Activated T-cell treated with anti-CD3 and anti-CD28 coated beads for 48 hours (primary cell): ENCODE measurements around the gene MXRA7.
"Not testable (repeated sequence)": the region's sequence is repeated elsewhere in the genome, so short reads cannot be mapped to it uniquely, and the experiment has no call there.

Experiments
- DNase-seq: peaks from one replicate; pipeline ENCODE4 v3.0.0-alpha.2; 2020; ENCODE audit warnings: low read depth

Gene MXRA7

DNA sequence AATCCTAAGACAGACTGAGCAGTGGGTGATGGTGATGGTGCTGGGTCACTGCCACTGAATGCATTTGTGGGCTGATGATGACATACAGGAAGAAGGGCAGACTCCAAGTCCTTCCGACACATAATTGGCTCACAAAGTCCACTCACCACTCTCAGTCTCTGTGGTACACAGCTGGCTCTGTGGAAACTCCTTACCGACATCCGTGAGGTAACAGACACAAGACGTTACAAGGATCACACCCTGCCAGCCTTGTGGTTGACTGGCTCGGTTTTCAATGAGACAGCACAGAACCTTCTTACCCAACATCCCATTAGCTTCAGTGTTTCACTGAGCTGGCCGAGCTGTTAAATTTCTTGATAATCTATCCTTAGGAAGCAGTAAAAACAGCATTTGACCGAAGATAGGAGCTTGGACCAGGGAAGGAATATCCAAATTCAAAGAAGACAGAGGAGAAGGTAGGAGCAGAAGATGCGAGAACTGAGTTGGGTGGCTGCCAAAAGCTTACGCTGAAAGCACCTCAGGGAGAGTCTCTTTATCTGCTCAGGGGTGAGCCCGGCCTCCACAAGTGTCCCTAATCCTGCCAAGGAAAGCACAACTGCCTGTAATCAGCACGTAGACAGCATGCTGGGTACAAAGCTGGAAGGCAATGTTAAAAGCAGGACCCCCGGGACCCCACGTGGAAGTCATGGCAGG, 5.5 kb upstream of the MXRA7 start:
- peak; percentile 38 for DNase-seq

DNA sequence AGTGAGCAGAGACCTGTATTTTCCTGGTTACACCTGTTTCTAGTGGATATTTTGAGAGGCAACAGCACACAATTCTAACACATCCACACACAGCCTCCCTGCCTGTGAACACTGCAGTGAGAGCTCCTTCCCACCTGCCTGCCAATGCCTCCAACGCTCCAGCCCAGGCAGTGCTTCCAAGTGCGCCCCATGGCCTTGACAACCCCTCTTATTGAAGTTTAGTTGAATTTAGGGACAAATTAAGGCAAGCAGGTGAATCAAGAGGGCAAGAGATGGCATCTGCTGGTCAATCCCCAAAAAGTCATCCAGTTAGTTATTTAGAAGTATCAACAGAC, 4.7 kb upstream of the MXRA7 start:
- no peak for DNase-seq

- DNase-seq = peak; percentile 60
Observed at GRCh38 chr17:76714822-76715495, 4.2 kb upstream of the MXRA7 start.

DNA sequence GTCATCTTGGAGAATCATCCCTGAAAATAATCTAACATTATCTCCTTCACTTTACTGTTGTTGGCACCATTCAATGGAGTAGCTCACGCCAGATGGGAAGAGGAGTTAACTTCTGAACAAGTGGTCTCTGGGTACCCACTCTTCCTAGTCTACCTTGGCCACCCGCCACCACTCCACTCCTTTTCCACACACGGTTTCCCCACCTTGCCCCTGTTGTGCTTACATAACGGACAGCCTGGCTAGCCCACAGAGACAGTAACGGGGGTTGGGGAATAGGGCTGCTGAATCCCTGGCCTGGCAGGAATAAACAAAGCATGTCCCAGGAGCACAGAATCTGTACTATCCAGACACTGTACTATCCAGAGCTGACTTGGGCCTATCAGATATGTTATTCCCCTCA, 3.6 kb upstream of the MXRA7 start:
- no peak for DNase-seq

DNA sequence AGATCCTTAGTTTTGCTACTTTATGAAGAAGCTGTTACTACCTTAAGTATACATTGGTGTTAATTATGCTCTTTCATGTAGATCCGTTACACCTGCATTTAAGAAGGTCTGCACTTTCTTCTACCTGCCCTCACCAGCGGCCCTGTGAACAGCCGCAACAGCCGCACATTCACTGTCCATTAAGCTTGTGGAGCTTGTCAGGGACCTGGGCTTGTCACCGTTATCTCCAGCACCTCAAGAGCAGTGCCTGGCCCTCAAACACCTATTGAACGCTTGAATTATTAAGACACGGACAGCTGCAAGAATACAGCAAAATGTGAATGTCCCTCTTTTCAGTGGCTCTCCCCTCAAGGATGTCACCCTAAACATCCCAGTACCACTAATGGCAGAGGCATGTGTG, 3.0 kb upstream of the MXRA7 start:
- no peak for DNase-seq

DNA sequence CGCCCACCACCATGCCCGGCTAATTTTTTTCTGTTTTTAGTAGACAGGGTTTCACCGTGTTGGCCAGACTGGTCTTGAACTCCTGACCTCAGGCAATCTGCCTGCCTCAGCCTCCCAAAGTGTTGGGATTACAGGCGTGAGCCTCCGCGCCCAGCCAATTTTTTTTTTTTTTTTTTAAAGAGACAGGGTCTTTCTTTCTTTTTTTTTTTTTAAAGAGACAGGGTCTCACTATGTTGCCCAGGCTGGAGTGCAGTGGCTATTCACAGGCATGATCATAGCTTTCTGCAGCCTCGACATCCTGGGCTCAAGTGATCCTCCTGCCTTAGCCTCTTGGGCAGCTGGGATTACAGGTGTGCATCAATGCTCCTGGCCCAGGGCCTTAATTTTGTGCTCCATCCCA, 1.6 kb upstream of the MXRA7 start:
- not testable (repeated sequence) for DNase-seq

DNA sequence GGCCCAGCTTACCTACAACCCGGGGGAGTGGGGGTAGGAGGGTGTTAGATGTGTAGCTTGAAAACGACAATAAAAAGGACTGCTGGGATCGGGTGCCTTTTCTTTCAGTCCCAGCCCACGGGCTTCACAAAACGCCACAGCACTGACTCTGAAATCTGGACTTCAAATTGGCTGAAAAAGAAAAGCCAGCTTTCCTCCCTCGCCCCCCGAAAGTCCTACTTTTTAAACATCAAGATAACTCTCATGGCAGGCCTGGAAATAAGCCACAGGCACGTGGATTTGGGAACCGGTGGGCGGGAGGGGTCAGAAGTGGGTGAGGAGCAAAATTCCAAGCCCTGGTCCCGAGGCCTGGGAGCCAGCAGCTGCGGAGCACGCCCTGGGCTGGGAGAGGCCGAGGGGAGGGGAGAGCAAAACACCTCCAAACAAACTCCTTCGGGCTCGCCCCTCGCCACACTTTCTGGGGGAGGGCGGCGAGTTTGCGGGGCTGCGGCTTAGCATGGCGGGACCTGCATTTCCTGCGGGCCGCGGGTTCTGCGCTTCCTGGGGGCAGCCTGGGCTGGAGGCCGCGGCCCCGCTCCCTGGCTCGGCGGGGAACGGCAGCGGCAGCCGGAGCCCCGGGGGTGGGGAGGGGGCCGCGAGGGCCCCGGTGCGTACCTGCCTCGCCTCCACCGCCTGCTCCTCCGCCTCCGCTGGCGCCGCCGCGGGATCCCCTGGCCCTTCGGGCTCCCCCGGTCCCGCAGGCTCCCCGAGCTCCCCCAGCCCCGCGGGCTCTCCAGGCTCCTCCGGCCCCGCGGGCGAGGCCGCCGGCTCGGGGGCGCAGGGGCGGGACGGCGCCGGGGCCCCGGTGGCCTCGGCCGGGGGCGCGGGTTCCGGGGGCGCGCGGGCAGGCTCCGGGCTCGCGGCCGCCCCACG, 558 bp downstream of the MXRA7 start:
- not testable (repeated sequence) for DNase-seq

DNA sequence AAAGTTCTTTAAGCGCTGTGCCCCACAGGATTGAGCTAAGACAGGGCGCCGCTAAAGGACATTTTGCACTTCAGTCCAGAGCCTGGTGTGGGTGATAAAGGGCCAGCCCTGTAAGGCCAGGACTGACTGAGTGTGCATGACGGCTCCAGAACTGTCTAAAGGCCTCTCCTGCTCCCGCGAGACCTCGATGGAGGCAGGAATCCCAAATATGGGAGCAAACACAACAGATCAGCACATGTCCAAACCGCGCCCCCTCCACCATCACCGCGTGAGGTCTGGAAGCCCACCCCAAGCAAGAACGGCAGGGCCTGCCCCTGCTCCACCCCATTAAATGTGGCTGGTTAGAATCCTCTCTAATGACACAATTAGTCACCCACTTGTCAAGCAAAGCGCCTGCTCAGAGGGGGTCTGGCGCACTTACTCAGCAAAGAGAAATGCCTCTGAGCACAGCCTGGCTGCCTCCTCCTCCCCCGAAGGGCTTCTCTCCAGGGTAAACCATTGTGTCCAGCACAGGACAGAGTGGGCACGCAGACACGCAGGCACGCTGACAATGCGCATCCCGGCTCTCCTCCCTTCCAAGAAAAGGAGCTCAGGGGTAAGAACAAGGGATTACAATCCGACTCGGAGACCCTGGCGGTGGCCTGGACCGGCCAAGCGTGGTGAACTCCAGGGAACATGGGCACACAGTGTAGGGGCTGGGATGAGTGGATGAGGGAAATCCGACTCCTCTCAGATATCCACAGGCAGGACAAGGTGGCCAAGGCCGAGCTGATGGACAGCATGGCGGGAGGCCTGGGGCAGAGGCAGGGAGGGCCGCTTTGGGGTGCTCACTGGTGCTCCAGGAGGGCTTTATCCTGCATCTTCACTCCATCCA, 1.5 kb downstream of the MXRA7 start:
- DNase-seq = no peak

DNA sequence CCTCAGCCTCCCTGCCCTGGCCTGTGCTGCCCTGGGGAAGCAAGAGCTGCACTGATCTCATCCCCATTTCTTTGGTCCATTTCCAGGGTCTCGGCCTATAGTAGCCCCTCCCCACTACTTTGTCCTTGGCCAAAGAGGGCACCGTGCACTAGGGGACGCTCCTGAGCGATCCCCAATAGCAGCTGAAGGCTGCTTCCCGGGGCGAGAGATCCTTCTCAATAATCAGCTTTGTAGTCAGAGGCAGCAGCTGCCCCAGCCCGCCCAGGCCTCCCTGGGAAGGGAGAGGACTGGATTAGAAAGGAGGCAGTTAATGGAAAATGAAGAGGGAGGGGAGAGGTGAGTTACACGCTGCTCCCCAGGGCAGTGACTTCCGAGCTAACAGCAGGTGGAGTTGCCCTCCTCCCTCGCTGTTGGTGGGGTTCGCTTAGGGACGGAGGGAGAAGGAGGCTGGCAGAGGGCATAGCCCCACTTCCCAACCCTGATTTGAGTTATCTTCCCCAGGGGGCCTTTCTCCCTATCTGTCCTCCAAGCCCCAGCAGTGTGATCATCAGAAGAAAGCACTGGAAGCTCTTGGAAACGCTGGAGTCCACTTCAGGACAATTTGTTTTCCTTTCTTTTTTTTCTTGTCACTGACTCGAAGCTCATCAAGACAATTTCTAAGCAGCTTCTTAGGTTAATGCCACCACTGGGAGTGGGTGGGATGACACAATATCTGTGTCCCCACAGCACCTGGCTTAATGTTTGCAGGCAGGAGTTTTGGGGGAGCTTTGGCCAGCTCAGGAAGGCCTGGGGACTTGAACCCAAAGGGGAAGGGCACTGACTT, 2.6 kb downstream of the MXRA7 start:
- no peak for DNase-seq

DNA sequence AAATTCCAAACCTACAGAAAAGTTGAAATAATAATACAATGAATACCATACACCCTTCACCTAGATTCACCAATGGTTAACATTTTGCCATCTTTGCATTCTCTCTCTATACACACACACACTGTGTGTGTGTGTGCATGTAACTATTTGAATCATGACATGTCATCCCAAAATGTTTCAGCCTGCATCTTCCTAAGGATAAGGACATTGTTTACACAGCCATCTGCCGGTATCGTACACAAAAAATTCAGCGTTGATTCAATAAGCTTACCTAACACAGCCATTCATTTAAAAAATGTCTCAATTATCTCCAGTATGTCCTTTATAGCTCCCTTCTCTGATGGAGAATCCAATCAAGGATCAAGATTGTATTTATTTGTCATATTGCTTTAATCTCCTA, 3.9 kb downstream of the MXRA7 start:
- no peak for DNase-seq

DNA sequence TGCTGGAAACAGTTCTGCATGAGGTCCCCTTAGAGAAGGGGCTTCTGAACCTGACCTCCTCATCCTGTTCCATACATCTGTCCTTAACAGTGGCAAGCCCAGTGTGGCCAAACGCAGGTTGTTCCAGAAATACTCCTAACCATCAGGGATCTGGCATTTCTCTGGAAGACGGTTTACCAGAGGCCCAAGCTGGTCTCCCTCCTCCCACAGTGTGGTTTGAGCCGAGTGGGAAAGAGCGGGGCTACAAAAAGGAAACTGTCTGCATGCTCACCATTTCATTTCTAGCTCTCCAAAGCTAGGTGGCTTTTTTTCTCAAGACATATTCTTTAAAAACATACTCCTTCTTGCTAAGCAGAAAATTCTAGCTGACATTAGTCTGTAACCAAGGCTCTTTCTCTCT, 6.0 kb downstream of the MXRA7 start:
- no peak for DNase-seq

DNA sequence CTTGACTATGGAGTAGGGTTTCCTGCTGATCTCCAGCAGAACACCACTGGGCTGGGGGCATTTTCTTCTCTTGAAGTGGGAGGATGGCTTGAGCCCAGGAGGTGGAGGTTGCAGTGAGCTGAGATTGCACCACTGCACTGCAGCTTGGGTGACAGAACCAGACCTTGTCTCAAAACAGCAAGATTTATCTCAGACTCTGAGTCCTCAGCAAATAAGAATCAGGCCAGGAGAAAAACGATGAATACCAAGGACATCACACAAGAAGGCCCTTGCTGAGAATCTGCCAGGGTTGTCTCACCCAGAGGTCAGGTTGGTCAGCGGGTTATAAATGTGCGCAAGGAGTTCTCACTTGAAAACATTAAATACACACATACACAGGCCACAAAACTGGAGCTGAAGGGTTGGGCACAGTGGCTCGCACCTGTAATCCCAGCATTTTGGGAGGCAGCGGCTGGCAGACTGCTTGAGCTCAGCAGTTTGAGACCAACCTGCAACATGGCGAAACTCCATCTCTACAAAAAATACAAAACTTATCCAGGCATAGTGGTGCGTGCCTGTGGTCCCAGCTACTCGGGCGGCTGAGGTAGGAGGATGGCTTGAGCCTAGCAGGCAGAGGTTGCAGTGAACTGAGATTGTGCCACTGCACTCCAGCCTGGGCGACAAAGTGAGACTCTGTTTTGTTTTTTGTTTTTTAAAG, 7.7 kb downstream of the MXRA7 start:
- no peak for DNase-seq

DNA sequence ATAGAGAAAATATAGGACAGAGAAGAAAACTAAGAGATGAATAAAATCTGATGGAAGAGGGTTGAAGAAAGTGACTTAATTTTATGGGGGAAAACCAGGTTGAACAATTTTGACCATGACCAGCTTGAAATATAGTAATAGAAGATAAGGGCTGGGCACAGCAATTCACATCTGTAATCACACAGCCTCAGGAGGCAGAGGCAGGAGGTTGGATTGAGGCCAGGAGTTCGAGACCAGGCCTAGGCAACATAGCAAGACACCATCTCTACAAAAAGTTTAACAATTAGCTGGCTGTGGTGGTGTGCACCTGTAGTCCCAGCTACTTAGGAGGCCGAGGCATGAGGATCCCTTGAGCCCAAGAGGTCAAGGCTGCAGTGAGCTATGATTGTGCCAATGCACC, 8.7 kb downstream of the MXRA7 start:
- DNase-seq = no peak

DNA sequence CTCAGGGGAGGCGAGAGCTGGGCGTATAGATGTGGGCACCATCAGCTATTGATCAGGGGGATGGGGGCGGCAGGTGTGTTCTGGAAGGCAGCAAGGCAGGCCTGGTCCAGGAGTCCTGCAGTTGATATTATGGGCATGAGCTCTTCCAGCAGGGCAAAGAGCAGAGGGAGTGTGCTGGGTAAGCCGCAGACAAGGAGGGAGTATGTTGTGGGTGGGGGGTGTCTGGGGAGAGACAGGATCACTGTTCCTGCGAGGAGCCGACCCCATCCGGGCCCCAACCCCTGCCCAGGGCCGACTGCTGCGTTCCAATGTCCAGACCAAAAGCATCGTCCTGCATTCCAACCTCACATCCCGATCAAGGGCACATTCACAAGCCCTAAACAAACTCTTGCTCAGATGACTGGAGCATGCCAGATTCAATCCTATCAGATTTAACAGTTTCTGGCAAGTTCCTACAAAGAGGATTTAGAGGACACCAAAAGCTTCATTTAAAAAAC, 9.2 kb downstream of the MXRA7 start:
- DNase-seq = no peak

DNA sequence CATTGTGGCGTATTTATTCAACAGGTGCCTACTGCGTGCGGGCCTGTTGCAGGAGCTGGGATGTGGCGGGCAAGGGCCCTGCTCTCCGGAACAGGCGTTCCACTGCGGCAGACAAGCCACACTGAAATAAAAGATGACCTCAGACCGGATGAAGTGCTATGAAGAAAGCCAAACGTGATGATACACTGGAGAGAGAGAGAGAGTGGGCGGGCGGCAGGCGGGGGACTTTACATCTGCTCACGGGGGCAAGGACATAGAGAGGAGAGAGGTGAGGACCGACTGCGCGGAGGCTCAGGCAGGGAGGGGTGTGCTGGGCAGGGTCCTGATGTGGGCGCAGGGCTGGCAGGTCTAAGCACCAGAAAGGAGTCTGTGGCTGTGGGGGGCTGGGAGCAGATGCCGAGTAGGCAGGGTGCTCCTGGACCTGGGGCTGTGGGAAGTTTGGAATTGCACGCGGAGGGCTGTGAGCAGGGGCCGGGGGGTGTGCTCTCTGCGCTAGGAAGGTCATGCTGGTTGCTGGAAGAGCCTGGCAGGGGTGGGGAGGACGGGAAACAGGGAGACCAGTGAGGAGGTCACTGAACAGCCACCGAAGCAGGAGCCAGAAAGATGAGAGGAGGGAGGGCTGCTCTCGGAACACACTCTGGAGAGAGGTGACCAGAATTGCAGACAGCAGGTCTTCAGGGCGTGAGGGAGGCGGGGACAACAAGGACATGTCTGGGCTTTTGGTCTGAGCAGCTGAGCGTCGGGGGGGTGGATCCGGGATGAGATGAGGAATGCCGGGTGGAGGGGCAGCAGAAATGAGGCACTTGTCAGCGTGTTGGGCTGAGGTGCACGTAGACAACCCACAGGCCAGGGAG, 9.9 kb downstream of the MXRA7 start:
- no peak for DNase-seq

DNA sequence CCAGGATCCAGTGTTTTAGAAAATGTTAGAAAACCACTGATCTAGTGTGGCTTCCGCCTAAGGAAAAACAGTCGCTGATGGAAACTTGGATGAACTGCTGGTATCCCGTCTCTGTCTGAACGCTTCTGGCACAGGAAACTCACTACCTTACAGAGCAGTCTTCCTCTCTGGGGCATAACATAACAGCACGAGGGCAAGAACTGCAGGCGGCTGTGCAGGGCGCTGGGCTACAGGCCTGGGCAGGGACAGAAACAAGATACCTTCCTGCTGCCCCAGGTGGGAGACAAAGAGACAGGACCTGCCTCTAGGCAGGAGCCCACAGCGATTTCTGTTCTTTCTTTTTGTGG, 10.5 kb downstream of the MXRA7 start:
- DNase-seq = no peak

- DNase-seq = not testable (repeated sequence)
Observed at GRCh38 chr17:76698466-76698977, 12.2 kb downstream of the MXRA7 start.

DNA sequence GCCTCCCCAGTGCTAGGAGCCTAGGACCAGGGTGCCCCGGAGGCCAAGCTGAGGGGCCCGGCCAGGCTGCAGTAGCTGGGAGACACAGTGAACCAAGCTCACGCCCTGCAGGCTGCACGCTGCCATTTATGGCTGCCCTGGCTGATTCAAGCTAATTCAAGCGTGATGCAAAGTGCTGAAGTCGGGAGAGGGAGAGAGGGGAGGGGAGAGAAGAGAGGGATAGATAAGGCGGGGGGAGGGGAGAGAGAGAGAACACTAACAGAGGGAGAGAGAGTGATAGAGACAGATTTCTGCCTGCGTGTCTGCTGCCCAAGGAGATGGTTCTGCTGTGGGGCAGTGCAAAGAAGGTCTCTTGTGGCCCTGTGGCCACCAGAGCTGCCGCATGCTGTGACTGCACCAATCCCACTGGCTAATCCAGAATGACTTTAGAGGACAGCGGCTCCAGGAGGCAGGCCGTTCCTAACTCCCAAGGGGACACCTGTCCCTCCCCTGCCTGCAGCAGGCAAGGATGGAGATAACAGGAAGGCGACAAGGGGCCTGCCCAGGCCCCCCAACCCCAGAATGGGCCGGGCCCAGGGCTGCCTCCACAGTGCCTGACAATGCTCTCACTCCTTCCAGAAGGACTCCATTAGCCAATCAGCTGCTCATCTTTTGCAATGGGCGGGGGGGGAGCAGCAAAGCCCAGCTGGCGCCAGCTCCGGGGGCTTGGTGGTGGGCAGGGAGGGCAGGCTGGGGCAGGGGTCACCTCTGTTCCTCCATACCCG, 12.9 kb downstream of the MXRA7 start:
- DNase-seq = no peak
